ENCODE results near the gene DIPK1C.

DNA sequence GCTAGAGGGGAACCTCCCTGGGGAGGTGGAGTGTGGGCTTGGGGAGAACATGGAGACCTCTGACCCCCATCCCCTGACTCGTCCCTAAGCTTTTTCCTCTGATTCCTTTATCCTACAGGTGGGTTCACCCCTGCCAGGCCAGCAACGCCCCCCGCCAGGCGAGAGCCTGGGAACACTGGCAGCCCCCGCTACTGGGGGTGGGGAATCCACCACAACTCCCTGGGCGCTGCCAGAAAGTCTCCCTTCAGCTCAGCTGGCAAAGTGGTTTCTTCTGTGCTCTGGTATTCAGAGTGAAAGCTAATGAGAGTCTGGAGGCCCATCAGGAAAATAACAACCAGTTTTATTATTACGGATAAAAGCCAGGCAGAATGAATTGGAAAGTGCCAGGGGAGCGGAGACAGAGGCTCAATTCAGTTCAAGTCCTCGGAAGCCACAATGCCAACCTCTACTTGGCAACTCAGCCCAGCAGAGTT, 2.8 kb downstream of the DIPK1C start:
- TF ChIP-seq CTCF (IDR thresholded peaks at IDR 0.05 in 8 of 11, conservative IDR thresholded peaks at IDR 0.05 in 3 of 11) (no peak), POLR2A (IDR thresholded peaks at IDR 0.05) (no peak), POLR2AphosphoS5 (IDR thresholded peaks at IDR 0.05) (no peak)

Measured in spleen (tissue), 7 donors.